GM12878 (cell line): Measurements from ENCODE around the gene THRAP3. TPM values are rescaled to one million over a fixed set of nuclear protein-coding genes. Genes with fewer than 3 reads are reported as not detected.

Experiments
- BHLHE40 ChIP-seq, 2 experiments: fragments of 450-650 bp in 1 of 2; IDR thresholded peaks; 2 replicates each; pipeline ENCODE4 v1.6.1; 2011 to 2017; ENCODE audit warnings: low read depth in 2 of 2, borderline replicate concordance in 1 of 2, improper control_type of control experiment in 1 of 2, low read length in 1 of 2, mild to moderate bottlenecking in 1 of 2
- CREM ChIP-seq: IDR thresholded peaks from 2 replicates; pipeline ENCODE4 v1.6.1; 2014; ENCODE audit warnings: antibody characterized with exemption, low read depth
- ESRRA ChIP-seq: IDR thresholded peaks from 2 replicates; pipeline ENCODE4 v1.6.1; 2012; ENCODE audit warnings: mild to moderate bottlenecking, low read length, improper control_type of control experiment
- EZH2 ChIP-seq: IDR thresholded peaks from 2 replicates; pipeline ENCODE4 v1.6.1; 2012; ENCODE audit warnings: low read depth, mild to moderate bottlenecking, control low read depth, inconsistent platforms, low read length, borderline replicate concordance; ENCODE audit not compliant: control insufficient read depth
- HDAC2 ChIP-seq: fragments of 200-600 bp; sonication (generic); IDR thresholded peaks from 2 replicates; pipeline ENCODE4 v1.6.1; 2017
- HDAC6 ChIP-seq: fragments of 200-600 bp; sonication (generic); IDR thresholded peaks from one replicate; pipeline ENCODE4 v1.8.0; 2017; ENCODE audit warnings: antibody characterized with exemption; ENCODE audit not compliant: unreplicated experiment
- JUND ChIP-seq: IDR thresholded peaks from 2 replicates; pipeline ENCODE4 v1.6.1; 2012; ENCODE audit warnings: low read depth, mild to moderate bottlenecking, low read length, improper control_type of control experiment, moderate library complexity
- MEF2A ChIP-seq: IDR thresholded peaks from 2 replicates; pipeline ENCODE4 v1.6.1; 2011; ENCODE audit warnings: low read depth, mild to moderate bottlenecking, low read length, moderate library complexity; ENCODE audit not compliant: insufficient read depth
- NBN ChIP-seq: fragments of 450-650 bp; IDR thresholded peaks from 2 replicates; pipeline ENCODE4 v1.6.1; 2016
- RBBP5 ChIP-seq: fragments of 200-600 bp; sonication (generic); conservative IDR thresholded peaks from 2 replicates; pipeline ENCODE4 v1.6.1; 2016
- RFX5 ChIP-seq: IDR thresholded peaks from 2 replicates; pipeline ENCODE4 v1.6.1; 2011; ENCODE audit warnings: low read depth, low read length, improper control_type of control experiment
- SMAD5 ChIP-seq: IDR thresholded peaks from 2 replicates; pipeline ENCODE4 v1.6.1; 2016; ENCODE audit warnings: antibody characterized with exemption, low read depth
- SMC3 ChIP-seq: IDR thresholded peaks from 2 replicates; pipeline ENCODE4 v1.6.1; 2011; ENCODE audit warnings: low read length, improper control_type of control experiment, borderline replicate concordance
- TBL1XR1 ChIP-seq: IDR thresholded peaks from 2 replicates; pipeline ENCODE4 v1.6.1; 2012; ENCODE audit warnings: low read depth, low read length, improper control_type of control experiment
- ZBED1 ChIP-seq: IDR thresholded peaks from 2 replicates; pipeline ENCODE4 v1.6.1; 2016; ENCODE audit warnings: borderline replicate concordance
- ZNF592 ChIP-seq: fragments of 450-650 bp; IDR thresholded peaks from 2 replicates; pipeline ENCODE4 v1.6.1; 2017; ENCODE audit warnings: mild to moderate bottlenecking, moderate library complexity
- polyA plus RNA-seq, 11 experiments: library from polyadenylated mRNA; depleted of rRNA in 4 of 11; unstranded in 6 of 11; stranded (reverse) in 5 of 11; fragments of >200 nt; fragmentation: Nextera tagmentation in 4 of 11; fragmentation: Illumina TruSeq in 1 of 11; extraction: Ambion mirVana in 4 of 11; extraction: Trizol in 1 of 11; gene quantifications; 1 replicate in 1 of 11; 2 replicates in 10 of 11; pipeline versions ENCODE4 v1.2.1 to v1.2.3, GENCODE V29; 2011 to 2016; ENCODE audit warnings: inconsistent platforms in 2 of 11, missing spikeins in 2 of 11, low read depth in 1 of 11
- total RNA-seq, 4 experiments: library from RNA; depleted of rRNA in 3 of 4; stranded (reverse); fragments of >200 nt in 3 of 4; fragmentation: Illumina TruSeq in 1 of 4; extraction: Trizol in 1 of 4; gene quantifications; 2 replicates each; pipeline versions ENCODE4 v1.2.1 to v1.2.3, GENCODE V29; 2013 to 2021
- TF ChIP-seq, protein P1 (sequence below): fragments of 450-650 bp; conservative IDR thresholded peaks from 2 replicates; pipeline ENCODE4 v1.6.1; 2017; ENCODE audit warnings: mild to moderate bottlenecking, moderate library complexity
- TF ChIP-seq, protein P2 (sequence below): IDR thresholded peaks from 2 replicates; pipeline ENCODE4 v1.6.1; 2011; ENCODE audit warnings: mild to moderate bottlenecking, low read depth, low read length, moderate library complexity; ENCODE audit not compliant: insufficient replicate concordance
- TF ChIP-seq, protein P3 (sequence below): IDR thresholded peaks from 2 replicates; pipeline ENCODE4 v1.6.1; 2011; ENCODE audit warnings: borderline replicate concordance, low read depth, mild to moderate bottlenecking, moderate library complexity, mixed read lengths, low read length; ENCODE audit not compliant: insufficient read depth; ENCODE audit errors: extremely low read length
- TF ChIP-seq, protein P4 (sequence below): IDR thresholded peaks from 2 replicates; pipeline ENCODE4 v1.6.1; 2011; ENCODE audit warnings: low read depth, low read length, improper control_type of control experiment, borderline replicate concordance
- TF ChIP-seq, protein P5 (sequence below): fragments of 450-650 bp; IDR thresholded peaks from 2 replicates; pipeline ENCODE4 v1.6.1; 2016; ENCODE audit warnings: mild to moderate bottlenecking

Gene THRAP3
- total and polyA plus RNA-seq, 10 of the 15 experiments (the other 5 are each of a cell fraction or from before 2014, with no cell fraction given), result 76.3 to 173 (median 136) TPM

- TF ChIP-seq, protein P1, sequence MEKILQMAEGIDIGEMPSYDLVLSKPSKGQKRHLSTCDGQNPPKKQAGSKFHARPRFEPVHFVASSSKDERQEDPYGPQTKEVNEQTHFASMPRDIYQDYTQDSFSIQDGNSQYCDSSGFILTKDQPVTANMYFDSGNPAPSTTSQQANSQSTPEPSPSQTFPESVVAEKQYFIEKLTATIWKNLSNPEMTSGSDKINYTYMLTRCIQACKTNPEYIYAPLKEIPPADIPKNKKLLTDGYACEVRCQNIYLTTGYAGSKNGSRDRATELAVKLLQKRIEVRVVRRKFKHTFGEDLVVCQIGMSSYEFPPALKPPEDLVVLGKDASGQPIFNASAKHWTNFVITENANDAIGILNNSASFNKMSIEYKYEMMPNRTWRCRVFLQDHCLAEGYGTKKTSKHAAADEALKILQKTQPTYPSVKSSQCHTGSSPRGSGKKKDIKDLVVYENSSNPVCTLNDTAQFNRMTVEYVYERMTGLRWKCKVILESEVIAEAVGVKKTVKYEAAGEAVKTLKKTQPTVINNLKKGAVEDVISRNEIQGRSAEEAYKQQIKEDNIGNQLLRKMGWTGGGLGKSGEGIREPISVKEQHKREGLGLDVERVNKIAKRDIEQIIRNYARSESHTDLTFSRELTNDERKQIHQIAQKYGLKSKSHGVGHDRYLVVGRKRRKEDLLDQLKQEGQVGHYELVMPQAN, result peak; percentile 59; the same call in 1 of the 2 replicates
- TF ChIP-seq, protein P2, sequence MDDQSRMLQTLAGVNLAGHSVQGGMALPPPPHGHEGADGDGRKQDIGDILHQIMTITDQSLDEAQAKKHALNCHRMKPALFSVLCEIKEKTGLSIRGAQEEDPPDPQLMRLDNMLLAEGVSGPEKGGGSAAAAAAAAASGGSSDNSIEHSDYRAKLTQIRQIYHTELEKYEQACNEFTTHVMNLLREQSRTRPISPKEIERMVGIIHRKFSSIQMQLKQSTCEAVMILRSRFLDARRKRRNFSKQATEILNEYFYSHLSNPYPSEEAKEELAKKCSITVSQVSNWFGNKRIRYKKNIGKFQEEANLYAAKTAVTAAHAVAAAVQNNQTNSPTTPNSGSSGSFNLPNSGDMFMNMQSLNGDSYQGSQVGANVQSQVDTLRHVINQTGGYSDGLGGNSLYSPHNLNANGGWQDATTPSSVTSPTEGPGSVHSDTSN, result no peak
- TF ChIP-seq CREM (no peak; the same call in 1 of the 2 replicates), MEF2A (no peak), JUND (no peak), HDAC2 (no peak), RFX5 (peak; percentile 76; the same call in 1 of the 2 replicates), SMC3 (no peak), NBN (peak; percentile 85), BHLHE40 (IDR thresholded peaks at IDR 0.05; ENCODE audit: borderline replicate concordance in 1 of 2, low read depth in 2 of 2, low read length in 1 of 2) (no peak), TBL1XR1 (no peak), SMAD5 (no peak), RBBP5 (no peak), HDAC6 (no peak), EZH2 (no peak), ESRRA (no peak), ZNF592 (no peak), ZBED1 (no peak)
- TF ChIP-seq, protein P3, sequence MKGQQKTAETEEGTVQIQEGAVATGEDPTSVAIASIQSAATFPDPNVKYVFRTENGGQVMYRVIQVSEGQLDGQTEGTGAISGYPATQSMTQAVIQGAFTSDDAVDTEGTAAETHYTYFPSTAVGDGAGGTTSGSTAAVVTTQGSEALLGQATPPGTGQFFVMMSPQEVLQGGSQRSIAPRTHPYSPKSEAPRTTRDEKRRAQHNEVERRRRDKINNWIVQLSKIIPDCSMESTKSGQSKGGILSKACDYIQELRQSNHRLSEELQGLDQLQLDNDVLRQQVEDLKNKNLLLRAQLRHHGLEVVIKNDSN, result no peak
- TF ChIP-seq, protein P4, sequence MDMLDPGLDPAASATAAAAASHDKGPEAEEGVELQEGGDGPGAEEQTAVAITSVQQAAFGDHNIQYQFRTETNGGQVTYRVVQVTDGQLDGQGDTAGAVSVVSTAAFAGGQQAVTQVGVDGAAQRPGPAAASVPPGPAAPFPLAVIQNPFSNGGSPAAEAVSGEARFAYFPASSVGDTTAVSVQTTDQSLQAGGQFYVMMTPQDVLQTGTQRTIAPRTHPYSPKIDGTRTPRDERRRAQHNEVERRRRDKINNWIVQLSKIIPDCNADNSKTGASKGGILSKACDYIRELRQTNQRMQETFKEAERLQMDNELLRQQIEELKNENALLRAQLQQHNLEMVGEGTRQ, result no peak
- TF ChIP-seq, protein P5, sequence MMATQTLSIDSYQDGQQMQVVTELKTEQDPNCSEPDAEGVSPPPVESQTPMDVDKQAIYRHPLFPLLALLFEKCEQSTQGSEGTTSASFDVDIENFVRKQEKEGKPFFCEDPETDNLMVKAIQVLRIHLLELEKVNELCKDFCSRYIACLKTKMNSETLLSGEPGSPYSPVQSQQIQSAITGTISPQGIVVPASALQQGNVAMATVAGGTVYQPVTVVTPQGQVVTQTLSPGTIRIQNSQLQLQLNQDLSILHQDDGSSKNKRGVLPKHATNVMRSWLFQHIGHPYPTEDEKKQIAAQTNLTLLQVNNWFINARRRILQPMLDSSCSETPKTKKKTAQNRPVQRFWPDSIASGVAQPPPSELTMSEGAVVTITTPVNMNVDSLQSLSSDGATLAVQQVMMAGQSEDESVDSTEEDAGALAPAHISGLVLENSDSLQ, result peak; percentile 70
Measured at GRCh38 chr1:36306902-36307456, 82.7 kb downstream of the THRAP3 start (continued).
